Posterior cingulate gyrus (tissue), 11 donors: ENCODE measurements around the gene LYST.
"Not testable (repeated sequence)": the region's sequence is repeated elsewhere in the genome, so short reads cannot be mapped to it uniquely, and the experiment has no call there.

ENCODE experiments used
- DNase-seq, 10 donors: peaks; one replicate each; pipeline versions ENCODE4 v3.0.0 to v3.0.0-alpha.2; 2020 to 2021; ENCODE audit warnings: mixed read lengths in 3 of 10
- intact Hi-C: fragments of 100-400 bp; cut with DNase I; formaldehyde crosslinking; loops from one replicate; pipeline ENCODE4 v1.15.1; 2023

LYST gene, protein sequence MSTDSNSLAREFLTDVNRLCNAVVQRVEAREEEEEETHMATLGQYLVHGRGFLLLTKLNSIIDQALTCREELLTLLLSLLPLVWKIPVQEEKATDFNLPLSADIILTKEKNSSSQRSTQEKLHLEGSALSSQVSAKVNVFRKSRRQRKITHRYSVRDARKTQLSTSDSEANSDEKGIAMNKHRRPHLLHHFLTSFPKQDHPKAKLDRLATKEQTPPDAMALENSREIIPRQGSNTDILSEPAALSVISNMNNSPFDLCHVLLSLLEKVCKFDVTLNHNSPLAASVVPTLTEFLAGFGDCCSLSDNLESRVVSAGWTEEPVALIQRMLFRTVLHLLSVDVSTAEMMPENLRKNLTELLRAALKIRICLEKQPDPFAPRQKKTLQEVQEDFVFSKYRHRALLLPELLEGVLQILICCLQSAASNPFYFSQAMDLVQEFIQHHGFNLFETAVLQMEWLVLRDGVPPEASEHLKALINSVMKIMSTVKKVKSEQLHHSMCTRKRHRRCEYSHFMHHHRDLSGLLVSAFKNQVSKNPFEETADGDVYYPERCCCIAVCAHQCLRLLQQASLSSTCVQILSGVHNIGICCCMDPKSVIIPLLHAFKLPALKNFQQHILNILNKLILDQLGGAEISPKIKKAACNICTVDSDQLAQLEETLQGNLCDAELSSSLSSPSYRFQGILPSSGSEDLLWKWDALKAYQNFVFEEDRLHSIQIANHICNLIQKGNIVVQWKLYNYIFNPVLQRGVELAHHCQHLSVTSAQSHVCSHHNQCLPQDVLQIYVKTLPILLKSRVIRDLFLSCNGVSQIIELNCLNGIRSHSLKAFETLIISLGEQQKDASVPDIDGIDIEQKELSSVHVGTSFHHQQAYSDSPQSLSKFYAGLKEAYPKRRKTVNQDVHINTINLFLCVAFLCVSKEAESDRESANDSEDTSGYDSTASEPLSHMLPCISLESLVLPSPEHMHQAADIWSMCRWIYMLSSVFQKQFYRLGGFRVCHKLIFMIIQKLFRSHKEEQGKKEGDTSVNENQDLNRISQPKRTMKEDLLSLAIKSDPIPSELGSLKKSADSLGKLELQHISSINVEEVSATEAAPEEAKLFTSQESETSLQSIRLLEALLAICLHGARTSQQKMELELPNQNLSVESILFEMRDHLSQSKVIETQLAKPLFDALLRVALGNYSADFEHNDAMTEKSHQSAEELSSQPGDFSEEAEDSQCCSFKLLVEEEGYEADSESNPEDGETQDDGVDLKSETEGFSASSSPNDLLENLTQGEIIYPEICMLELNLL (N-terminal part only)

DNA sequence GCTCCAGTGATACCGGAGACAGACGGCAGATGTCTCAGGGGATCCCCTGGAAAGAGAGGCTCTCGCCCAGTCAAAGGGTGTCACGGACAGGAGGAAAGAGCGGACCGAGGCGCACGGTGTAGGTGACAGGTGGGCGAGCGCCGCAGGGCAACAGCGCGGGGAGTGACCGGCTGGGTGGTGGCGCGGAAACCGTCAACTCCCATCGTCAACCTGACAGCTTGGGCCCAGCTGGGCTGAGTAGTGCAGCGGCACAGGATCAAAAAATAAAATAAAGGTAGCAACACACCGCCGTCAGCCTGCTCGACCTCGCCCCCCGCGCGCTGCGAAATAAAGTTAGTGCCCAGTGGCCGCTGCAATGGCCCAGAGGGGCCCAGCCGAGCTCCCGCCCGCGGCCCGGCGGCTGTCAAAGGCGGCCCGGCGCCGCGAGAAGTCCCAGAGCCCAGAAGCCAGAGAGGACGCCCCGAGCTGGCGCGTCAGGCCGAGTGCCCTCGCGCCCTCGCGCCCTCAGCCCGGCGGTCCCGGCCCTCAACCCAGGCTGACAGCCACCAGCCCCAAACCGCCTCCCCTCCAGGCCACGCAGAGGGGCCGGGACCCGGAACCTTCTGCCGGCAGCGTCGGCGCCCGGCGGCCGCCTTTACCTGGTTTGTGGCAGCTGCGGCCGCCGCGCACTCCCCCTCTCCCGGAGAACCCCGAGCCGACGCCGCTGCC lies at the start of gene LYST:
Gene LYST (minus strand): TSS at position 702 of the 708 bp plus-strand sequence. CDS start 36,489 bp downstream, outside the sequence.
- intact Hi-C loops: loop anchor here (5.0 to 10.0 kb wide), 2 partner anchors 362 to 499 kb away; partner anchors contain the start of genes B3GALNT2 and TBCE
- DNase-seq: peak; percentile 23 to 91 (median 36)

DNA sequence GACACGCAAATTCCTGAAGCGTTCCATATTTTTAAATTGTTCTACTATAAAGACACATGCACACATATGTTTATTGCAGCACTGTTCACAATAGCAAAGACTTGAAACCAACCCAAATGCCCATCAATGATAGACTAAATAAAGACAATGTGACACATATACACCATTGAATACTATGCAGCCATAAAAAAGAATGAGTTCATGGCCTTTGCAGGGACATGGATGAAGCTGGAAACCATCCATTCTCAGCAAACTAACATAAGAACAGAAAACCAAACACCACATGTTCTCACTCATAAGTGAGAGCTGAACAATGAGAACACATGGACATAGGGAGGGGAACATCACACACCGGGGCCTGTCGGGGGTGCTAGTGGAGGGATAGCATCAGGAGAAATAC lies 48.8 kb upstream of the LYST start:
- DNase-seq, intact Hi-C loops: not testable (repeated sequence)

DNA sequence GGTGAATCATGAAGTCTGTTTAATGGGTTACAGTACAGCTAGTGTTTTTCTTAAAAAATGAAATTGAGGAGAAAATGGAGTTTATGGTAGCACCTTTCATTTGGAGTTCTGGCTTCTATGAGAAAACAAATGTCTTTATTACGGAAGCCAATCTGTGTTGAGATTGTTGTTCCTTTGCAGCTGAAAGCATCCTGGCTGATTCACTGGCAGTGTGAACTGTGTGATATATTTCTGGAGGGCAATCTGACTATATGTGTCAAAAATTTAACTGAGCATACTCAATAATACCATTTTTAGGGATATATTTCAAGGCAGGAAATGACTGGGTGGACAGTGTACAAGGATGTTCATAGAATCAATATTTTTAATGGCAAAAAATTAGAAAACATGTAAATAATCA lies 46.6 kb upstream of the LYST start:
- intact Hi-C loops: no loop called here
- no peak for DNase-seq

DNA sequence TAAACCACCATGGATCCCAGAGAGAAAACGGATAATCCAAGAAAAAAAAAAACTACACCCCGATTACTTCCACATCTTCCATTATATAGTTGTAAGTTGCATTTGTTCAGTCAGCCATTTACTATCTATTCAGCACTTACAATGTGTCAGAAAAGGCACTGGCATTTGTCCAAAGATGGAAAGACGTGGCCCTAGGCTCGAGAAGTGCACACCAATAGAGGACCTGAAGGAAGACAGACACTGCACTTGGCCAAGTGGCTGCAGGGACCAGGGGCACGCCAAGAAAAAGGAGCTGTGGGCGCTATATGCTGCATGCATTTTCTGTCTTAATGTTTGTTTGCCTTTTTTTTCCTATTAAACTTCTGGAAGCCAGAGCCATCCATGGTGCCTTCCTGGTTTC lies 45.2 kb upstream of the LYST start:
- intact Hi-C loops: no loop called here
- DNase-seq: no peak

DNA sequence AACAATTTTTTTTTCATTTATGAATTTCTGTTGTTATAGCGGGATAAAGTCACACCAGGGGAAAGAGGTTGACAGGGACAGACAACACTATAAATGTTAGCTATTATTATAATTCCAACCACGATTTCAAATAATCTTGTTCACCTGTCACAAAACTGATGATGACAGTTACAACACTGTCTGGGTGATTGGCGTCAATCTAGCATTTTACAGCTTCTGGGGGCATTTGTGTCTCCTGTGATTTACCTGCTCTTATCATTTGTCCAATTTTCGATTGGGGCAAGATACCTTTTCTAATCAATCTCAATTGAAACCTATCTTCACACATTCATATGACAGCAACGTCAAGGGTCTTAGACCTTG lies 44.6 kb upstream of the LYST start:
- intact Hi-C loops: no loop called here

DNA sequence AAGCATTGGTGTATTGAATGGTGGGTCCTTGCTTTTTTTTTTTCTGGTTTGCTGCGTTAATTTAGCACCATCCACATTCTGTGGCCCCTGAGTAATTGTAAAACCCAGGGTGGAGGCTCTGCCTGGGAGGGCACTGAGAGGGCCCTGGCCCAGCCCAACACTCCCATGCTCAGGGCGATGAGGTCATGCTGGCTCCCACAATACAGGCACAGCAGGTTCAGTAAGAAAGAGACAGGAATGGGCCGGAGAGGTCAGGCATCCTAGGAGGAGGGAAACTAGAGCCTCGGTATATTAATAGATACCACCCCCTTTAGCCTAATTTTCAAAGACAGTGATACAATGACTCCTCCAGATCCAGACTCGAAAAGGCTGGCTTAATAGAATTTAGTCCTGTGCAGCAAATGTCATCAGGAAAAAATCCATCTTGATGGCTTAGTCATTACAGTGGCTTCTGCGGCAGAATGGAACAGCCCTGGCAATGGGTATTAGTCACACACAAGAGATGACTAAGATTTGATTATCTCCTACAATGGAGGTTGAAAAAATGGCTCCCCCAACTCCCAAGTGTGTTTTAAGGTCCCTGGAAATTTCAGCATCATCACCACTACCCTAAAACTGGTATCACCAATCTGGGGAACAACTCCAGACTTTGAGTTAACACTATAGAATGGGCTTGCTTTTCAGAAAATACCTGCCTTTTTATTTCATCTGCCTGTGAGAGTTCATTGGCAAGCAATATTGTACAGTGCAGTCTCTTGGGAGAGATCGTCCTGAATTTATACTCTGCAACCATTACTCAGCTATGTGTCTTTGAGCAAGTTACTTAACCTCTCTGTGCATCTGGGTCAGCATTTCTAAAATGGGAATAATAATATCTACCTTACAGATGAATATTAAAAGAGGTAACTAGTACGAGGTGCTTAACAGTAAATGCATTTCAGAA lies 43.9 kb upstream of the LYST start:
- intact Hi-C loops: no loop called here
- no peak for DNase-seq

More for the DNA sequence above, 44.6 kb upstream of the LYST start:
- DNase-seq: no peak

DNA sequence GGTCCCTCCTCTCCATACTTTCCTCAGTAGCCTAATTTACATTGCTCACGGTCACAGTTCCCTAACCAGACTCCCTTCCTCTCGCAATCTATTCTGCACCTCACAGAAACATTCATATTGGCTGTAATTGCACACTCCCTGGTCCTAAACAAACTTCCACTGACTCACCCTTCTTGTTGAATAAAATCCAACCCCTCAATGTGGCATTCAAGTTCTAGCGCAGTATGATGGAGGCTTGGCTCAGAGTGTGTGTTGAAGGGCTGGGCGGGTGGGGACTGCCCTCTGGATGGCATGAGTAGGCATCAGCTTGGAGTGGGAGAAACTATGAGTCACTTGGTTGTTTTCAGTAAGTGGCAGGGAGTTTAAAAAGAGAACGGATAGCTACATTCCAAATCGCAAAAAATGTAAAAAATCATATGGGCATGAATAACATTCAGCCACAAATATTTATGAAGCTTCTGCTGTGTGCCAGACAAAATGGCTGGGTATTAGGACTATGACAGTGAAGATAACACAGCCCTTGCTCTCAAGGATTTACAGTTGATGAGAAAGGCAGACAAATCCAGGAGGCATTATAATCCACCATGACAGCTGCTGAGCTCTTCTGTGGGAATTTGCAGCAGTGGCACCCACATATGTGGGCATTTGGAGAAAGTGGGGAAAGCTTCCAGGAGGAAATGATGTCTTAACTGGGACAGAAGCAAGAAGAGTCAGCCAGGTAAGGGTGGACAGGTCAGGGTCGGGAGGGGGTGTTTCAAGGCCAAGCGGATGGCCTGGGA lies 42.2 kb upstream of the LYST start:
- intact Hi-C loops: no loop called here
- DNase-seq: no peak

DNA sequence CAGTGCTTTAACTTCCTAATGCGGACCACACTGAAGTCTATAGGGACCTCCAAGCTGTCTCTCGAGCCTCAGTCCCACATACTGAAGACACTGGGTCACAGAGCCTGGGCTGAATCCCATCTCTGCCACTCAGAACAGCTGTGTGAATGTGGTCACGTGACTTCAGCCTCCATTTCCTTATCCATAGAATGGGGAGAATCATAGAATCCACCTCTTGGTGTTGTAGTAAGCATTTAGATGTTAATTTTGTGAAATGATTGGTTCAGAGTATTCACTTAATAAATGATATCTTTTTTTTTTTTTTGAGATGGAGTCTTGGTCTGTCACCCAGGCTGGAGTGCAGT lies 41.2 kb upstream of the LYST start:
- intact Hi-C loops: no loop called here
- DNase-seq: no peak

DNA sequence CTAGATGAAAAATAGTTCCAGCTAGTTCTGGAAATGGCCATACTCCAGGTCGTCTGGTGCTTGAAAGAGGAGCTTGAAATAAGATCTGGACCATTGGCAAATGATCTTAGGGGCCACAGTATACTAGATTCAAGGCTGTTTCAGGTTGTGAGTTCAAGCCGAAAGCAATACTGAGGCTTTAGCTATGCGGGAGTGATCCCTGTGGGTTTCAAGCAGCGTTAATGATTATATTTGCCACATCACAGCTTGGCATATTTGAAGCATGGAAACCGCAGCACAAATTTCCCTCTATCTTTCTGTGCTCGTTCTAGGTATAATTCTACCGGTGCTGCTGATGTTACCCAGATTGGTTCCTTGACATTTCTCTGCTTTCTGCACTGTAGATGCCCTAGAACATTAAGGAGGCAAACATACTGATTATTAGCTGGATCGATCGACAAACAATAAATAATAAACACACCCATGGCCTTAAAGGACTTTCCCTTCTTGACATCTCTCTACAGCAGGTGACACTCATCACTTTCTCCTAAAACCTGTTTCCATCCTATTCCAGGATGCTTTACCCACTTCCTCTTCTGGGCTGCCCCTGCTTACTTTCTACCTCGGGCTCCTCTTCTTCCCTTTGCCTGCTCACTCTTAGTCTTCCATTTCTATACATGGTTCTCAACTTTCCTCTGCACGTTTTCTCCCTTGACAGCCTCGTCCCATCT lies 40.6 kb upstream of the LYST start:
- intact Hi-C loops: no loop called here
- no peak for DNase-seq

DNA sequence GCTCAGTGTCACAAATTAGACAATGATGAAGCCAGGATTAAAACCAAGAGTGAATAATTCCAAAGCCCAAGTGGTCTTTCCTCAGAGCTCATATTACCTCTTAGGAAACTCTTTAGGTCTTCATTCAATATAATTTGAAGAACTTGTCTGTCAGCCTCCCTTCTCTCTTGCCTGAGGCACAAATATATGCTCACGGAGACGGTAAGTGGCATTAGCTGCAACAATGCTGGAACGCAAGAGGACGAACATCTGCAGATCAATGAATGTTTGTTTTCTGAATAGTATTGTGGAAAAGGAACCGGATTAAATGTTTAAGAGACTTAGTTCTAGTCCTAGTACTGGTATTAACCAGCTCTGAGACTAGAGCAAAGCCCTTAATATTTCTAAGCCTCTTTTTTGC lies 39.7 kb upstream of the LYST start:
- intact Hi-C loops: no loop called here

DNA sequence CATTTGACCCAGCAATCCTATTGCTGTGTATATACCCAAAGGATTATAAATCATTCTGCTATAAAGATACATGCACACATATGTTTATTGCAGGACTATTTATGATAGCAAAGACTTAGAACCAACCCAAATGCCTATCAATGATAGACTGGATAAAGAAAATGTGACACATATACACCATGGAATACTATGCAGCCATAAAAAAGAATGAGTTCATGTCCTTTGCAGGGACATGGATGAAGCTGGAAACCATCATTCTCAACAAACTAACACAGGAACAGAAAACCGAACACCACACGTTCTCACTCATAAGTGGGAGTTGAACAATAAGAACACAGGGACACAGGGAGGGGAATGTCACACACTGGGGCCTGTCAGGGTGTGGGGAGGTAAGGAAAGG lies 37.1 kb upstream of the LYST start:
- DNase-seq, intact Hi-C loops: not testable (repeated sequence)

More for the DNA sequence above, 39.7 kb upstream of the LYST start:
- DNase-seq: no peak

DNA sequence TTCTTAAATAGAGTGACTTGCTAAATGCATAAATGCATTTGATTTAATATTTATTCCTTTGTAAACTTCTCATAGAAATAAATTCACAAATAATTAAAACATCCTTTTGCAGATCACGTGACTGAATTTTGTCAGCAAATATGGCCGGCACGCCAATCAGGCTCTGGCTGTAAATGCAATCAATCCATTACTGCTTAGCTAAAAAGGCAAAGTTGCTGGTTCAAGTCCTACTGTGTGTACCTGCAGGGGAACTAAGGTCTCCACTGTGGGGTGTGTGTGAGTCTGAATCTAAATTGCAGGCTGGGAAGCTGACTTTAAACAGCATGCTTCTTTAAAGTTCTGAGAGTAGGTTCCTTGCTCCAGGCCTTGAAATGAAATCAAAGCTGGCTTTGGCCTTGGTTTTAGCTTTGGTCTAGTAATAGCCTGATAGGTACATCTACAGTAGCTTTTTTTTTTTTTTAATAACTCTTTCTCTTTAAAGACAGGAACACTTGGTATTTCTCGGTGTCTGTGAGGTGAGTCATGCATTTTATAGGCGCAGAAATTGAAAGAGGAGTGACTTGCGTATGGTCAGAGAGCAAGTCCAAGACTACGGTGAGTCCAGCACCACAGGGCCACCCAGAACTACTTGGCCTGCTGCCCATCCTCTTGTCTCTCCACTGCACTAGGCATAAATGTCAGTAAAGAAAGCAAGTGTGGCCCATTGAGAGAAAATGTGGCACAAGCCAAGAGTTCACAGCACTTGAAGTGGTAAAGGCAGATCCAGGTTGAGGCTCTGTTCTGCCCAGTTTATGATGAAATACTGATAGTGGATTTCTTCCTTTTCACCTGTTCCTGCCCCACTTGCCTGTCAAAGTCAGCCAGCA lies 36.2 kb upstream of the LYST start:
- no peak for DNase-seq
- intact Hi-C loops: no loop called here

DNA sequence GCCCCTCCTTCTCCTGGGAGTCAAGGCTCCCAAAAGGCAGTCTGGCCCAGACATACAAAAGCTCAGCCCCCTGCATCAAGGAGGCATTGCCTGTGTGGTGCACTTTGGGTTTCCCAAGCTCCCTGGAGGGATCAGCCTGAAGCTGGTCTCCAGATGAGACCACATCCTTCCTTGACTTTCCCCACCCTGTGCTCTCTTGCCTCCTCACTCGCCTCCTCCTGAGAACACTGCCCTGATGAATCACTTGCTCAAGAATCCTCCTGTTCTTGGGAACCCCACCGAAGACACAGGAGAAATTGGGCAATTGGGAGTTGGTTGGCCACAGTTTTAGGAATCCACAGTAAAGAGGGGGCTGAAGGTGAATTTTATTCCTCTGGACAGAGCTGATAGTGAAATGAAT lies 34.8 kb upstream of the LYST start:
- intact Hi-C loops: no loop called here
- no peak for DNase-seq

DNA sequence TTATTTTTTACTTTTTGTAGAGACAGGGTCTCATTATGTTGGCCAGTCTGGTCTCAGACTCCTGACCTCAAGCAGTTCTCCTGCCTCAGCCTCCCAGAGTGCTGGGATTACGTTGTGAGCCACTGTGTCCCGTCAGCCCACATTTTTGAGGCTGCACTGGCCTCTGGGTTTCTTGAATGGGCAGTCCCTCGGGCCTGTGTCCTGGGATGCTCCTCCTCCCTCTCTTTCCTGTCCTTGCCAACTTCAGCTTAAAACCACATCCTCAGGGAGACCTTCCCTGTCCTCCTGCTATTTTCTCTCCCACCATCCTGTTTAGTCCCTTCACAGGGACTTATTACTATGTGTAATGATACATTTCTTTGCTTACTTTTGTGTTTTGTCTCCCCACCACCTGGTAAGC lies 31.4 kb upstream of the LYST start:
- intact Hi-C loops: no loop called here
- no peak for DNase-seq

DNA sequence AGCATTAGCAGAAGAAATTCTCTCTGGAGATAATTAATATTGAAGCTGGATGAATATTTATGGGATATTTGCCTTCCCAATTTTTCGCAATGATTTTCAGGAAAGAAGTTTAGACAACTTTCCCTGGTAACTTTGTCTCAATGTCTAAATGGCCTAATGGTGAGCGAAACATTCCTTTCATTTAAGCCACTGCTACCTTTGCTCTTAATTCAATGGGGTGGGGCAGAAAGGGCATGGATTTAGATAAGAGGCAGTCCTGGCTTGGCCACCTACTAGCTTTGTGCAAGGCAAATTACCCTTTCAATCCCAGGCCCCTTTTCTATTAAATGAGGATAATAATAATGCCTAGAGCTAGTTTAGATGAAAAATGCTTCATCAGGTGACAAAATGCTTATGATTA lies 27.1 kb upstream of the LYST start:
- intact Hi-C loops: no loop called here

DNA sequence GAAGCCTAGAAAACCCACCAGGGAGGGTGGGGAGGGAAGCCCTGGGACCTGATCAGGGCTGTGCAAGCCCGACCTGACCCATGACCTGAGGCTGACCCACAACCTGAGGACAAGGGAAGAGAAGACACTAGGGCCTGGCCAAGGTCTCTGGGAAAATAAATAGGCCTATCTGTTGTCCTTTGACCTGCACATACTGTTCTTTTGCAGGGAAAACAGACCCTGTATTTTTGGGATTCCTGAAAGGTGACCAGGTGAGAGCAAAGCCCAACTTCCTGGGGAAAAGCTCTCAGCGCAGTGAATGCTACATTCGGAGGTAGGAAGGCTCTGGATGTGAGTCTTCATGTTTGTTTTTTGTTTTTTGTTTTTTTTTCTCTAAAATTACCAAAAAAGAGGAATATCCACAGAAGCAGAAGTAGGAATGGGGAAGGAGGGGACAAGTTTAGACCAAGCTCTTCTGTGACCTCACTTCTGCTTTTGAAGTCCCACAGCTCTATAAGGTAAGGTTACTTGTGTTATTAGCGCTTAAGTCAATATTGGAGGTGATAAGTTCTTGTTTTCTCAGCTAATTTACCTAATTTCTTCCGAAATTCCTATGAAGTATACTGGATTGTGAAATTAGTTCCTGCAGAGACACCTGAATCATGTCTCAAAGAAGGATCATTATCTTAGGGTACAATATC lies 26.2 kb upstream of the LYST start:
- no peak for DNase-seq
- intact Hi-C loops: no loop called here

More for the DNA sequence above, 27.1 kb upstream of the LYST start:
- DNase-seq: no peak
